Right lobe of liver (tissue), 4 donors: ENCODE data around the gene CSTF1.

Experiments used
- POLR2A ChIP-seq: fragments of 450-650 bp; IDR thresholded peaks from one replicate; pipeline ENCODE4 v1.6.1; 2017; ENCODE audit warnings: antibody characterized with exemption, mild to moderate bottlenecking
- TF ChIP-seq, protein P1 (sequence below), 4 donors: fragments of 200-600 bp in 3 of 4; fragments of 450-650 bp in 1 of 4; IDR thresholded peaks; one replicate each; pipeline versions ENCODE4 v1.5.1 to v1.8.0; 2016 to 2022; ENCODE audit warnings: antibody characterized with exemption in 4 of 4, mild to moderate bottlenecking in 2 of 4
- donor health status: DM: no; HTN: no; CAD: no.
- donor health status: DM: no; HTN: no; CAD: no.
- donor health status: DM: no; HTN: yes; CAD: no.

GRCh38 chr20:56428410-56428809 lies 36.0 kb downstream of the CSTF1 start:
- TF ChIP-seq POLR2A: no peak
- TF ChIP-seq, protein P1, sequence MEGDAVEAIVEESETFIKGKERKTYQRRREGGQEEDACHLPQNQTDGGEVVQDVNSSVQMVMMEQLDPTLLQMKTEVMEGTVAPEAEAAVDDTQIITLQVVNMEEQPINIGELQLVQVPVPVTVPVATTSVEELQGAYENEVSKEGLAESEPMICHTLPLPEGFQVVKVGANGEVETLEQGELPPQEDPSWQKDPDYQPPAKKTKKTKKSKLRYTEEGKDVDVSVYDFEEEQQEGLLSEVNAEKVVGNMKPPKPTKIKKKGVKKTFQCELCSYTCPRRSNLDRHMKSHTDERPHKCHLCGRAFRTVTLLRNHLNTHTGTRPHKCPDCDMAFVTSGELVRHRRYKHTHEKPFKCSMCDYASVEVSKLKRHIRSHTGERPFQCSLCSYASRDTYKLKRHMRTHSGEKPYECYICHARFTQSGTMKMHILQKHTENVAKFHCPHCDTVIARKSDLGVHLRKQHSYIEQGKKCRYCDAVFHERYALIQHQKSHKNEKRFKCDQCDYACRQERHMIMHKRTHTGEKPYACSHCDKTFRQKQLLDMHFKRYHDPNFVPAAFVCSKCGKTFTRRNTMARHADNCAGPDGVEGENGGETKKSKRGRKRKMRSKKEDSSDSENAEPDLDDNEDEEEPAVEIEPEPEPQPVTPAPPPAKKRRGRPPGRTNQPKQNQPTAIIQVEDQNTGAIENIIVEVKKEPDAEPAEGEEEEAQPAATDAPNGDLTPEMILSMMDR (IDR thresholded peaks at IDR 0.05): no peak
